K562 (cell line): Measurements from ENCODE around the gene PLPP4. TPM values are rescaled to one million over a fixed set of nuclear protein-coding genes. Genes with fewer than 3 reads are reported as not detected.

Experiments
- ATAC-seq: fragments of 200-7000 bp; cut with Tn5 transposase; 3 replicates; pipeline ENCODE4 v1.9.1; 2020; ENCODE audit warnings: moderate library complexity
- BruUV-seq: library from RNA; stranded (reverse); fragments of 400-500 nt; replicated peaks from 2 replicates; lab custom pipeline; 2021; lab: Mats Ljungman, UMichigan
- CTCF ChIA-PET: fragments of 300-600 bp; formaldehyde crosslinking; extraction: SDS; loops from one replicate; lab custom pipeline; 2021; ENCODE audit warnings: low intra/inter-chr PET ratio; lab: Yijun Ruan, JAX
- POLR2A ChIA-PET: fragments of 300-600, 350-650 bp; sonication (Branson Sonifier 250); formaldehyde crosslinking; extraction: SDS; loops from one replicate; lab custom pipeline; 2021; ENCODE audit warnings: antibody characterized with exemption, inconsistent platforms; lab: Yijun Ruan, JAX
- DNase-seq, 4 experiments: peaks; one replicate each; pipeline versions ENCODE4 v3.0.0 to v3.0.0-alpha.2; 2011 to 2018; ENCODE audit warnings: low spot score in 3 of 4, mixed read lengths in 3 of 4; ENCODE audit errors: extremely low read depth in 1 of 4
- FAIRE-seq: peaks from 2 replicates; lab custom pipeline; 2011; peaks lifted over from hg19 to GRCh38; lab: Jason Lieb, UNC
- H2AFZ ChIP-seq: 2 replicates; pipeline ENCODE4 v1.6.0; 2011; ENCODE audit warnings: low read depth, low read length, control low read depth, inconsistent platforms
- H3K27ac ChIP-seq: fragments of 200-600 bp; 3 replicates; pipeline ENCODE4 v1.8.0; 2011; ENCODE audit warnings: low read depth, mild to moderate bottlenecking, control low read depth, inconsistent platforms, low read length, moderate library complexity, mixed read lengths; ENCODE audit errors: extremely low read depth
- H3K27me3 ChIP-seq, 2 experiments: fragments of 300-600 bp in 1 of 2; 2 replicates in 1 of 2; 3 replicates in 1 of 2; pipeline versions ENCODE4 v1.6.0 to v1.8.0; 2011; ENCODE audit warnings: inconsistent platforms in 2 of 2, low read length in 2 of 2, mild to moderate bottlenecking in 1 of 2, mixed read lengths in 1 of 2, moderate library complexity in 1 of 2; ENCODE audit not compliant: control insufficient read depth in 2 of 2, insufficient read depth in 2 of 2
- H3K36me3 ChIP-seq: fragments of 300-600 bp; 3 replicates; pipeline ENCODE4 v1.8.0; 2011; ENCODE audit warnings: mild to moderate bottlenecking, low read length, inconsistent platforms; ENCODE audit not compliant: control insufficient read depth, insufficient read depth
- H3K4me1 ChIP-seq, 2 experiments: fragments of 200-600 bp in 1 of 2; replicated peaks in 1 of 2; 2 replicates in 1 of 2; 3 replicates in 1 of 2; pipeline versions ENCODE4 v1.5.1 to v1.8.0; 2011; ENCODE audit warnings: inconsistent platforms in 2 of 2, low read length in 2 of 2, mild to moderate bottlenecking in 1 of 2, mixed read lengths in 1 of 2, moderate library complexity in 1 of 2; ENCODE audit not compliant: control insufficient read depth in 2 of 2, insufficient read depth in 2 of 2
- H3K4me2 ChIP-seq: 2 replicates; pipeline ENCODE4 v1.6.1; 2011; ENCODE audit warnings: low read length, control low read depth, inconsistent platforms, mixed read lengths; ENCODE audit not compliant: insufficient read depth
- H3K4me3 ChIP-seq: fragments of 200-600 bp; sonication (generic), shearing (Covaris generic); 2 replicates; pipeline ENCODE4 v1.5.1; 2016; ENCODE audit warnings: control low read depth, inconsistent platforms
- H3K79me2 ChIP-seq: fragments of 200-600 bp; 3 replicates; pipeline ENCODE4 v1.8.0; 2011; ENCODE audit warnings: low read length, inconsistent platforms; ENCODE audit not compliant: control insufficient read depth, insufficient read depth
- H3K9ac ChIP-seq, 2 experiments: 2 replicates each; pipeline versions ENCODE4 v1.6.0 to v1.6.1; 2011; ENCODE audit warnings: low read depth in 2 of 2, low read length in 2 of 2, control low read depth in 1 of 2, inconsistent platforms in 1 of 2, mild to moderate bottlenecking in 1 of 2, mixed read lengths in 1 of 2; ENCODE audit not compliant: insufficient read depth in 1 of 2
- H3K9me1 ChIP-seq: one replicate; pipeline ENCODE4 v1.6.0; 2011; ENCODE audit warnings: inconsistent platforms, mild to moderate bottlenecking, low read length, moderate library complexity; ENCODE audit not compliant: control insufficient read depth, insufficient read depth
- H3K9me3 ChIP-seq: replicated peaks from 2 replicates; pipeline ENCODE4 v1.5.1; 2011; ENCODE audit warnings: low read depth, low read length, inconsistent platforms; ENCODE audit not compliant: control insufficient read depth, insufficient read depth
- H4K20me1 ChIP-seq: replicated peaks from 2 replicates; pipeline ENCODE4 v1.6.1; 2011; ENCODE audit warnings: low read length, inconsistent platforms, mixed read lengths; ENCODE audit not compliant: control insufficient read depth, insufficient read depth
- KAT8 ChIP-seq: fragments of 450-650 bp; IDR thresholded peaks from 2 replicates; pipeline ENCODE4 v1.6.1; 2016; ENCODE audit warnings: low read depth, mild to moderate bottlenecking
- MIER1 ChIP-seq: fragments of 450-650 bp; IDR thresholded peaks from 2 replicates; pipeline ENCODE4 v1.6.1; 2016; ENCODE audit warnings: antibody characterized with exemption, mild to moderate bottlenecking, low read depth
- RBM25 ChIP-seq: fragments of 200-400 bp; formaldehyde crosslinking; IDR thresholded peaks from 2 replicates; pipeline ENCODE4 v1.6.1; 2018; ENCODE audit warnings: low read length, low read depth, moderate library complexity; ENCODE audit not compliant: severe bottlenecking
- STAT5B ChIP-seq: fragments of 250-450 bp; sonication (Bioruptor Pico); IDR thresholded peaks from 2 replicates; pipeline ENCODE4 v1.8.0; 2021; ENCODE audit warnings: mild to moderate bottlenecking, inconsistent platforms
- TRIM25 ChIP-seq: fragments of 450-650 bp; IDR thresholded peaks from 2 replicates; pipeline ENCODE4 v1.7.0; 2016; ENCODE audit warnings: borderline replicate concordance
- ZNF146 ChIP-seq: IDR thresholded peaks from one replicate; pipeline ENCODE4 v1.6.1; 2018; ENCODE audit warnings: missing compliant biosample characterization; ENCODE audit not compliant: unreplicated experiment
- WGBS: fragments of 100-300 bp; shearing (Covaris generic); methylation state at CpG from one replicate; pipeline ENCODE4 v1.1.6; 2016; ENCODE audit warnings: low coverage, mixed read lengths; ENCODE audit not compliant: insufficient coverage; ENCODE audit errors: missing lambda C conversion rate; 5-methylcytosine and 5-hydroxymethylcytosine counted together
- in situ Hi-C: fragments of 300-500 bp; cut with MboI; formaldehyde crosslinking; loops from 4 replicates; pipeline ENCODE4 v1.15.0; 2018; ENCODE audit warnings: inconsistent platforms, mixed read lengths
- intact Hi-C: fragments of 100-400 bp; cut with micrococcal nuclease; formaldehyde crosslinking; loops from 2 replicates; pipeline ENCODE4 v1.14.2; 2022
- polyA plus RNA-seq, 8 experiments: library from polyadenylated mRNA; depleted of rRNA in 4 of 8; stranded (reverse) in 5 of 8; unstranded in 3 of 8; fragments of >200 nt; fragmentation: Nextera tagmentation in 2 of 8; fragmentation: Illumina TruSeq in 1 of 8; extraction: Ambion mirVana in 2 of 8; extraction: Trizol in 1 of 8; gene quantifications; 2 replicates each; pipeline versions ENCODE4 v1.2.1 to v1.2.3, GENCODE V29; 2011 to 2014; ENCODE audit warnings: inconsistent platforms in 1 of 8, missing spikeins in 1 of 8
- total RNA-seq, 7 experiments: library from RNA; depleted of rRNA in 6 of 7; stranded (reverse); fragments of >200 nt in 6 of 7; fragmentation: Illumina TruSeq in 2 of 7; extraction: Trizol in 2 of 7; gene quantifications; 2 replicates each; pipeline versions ENCODE4 v1.2.1 to v1.2.3, GENCODE V29; 2011 to 2021; ENCODE audit warnings: low replicate concordance in 1 of 7

Gene PLPP4
- total and polyA plus RNA-seq, 9 of the 15 experiments (the other 6 are each of a cell fraction or from before 2014, with no cell fraction given) = 0.08 TPM; not detected in 8

- TF ChIP-seq TRIM25 (no peak), KAT8 (no peak), MIER1 (no peak)
These were observed 86.3 kb downstream of the PLPP4 start (continued) for GRCh38 chr10:120543291-120543690.

DNA sequence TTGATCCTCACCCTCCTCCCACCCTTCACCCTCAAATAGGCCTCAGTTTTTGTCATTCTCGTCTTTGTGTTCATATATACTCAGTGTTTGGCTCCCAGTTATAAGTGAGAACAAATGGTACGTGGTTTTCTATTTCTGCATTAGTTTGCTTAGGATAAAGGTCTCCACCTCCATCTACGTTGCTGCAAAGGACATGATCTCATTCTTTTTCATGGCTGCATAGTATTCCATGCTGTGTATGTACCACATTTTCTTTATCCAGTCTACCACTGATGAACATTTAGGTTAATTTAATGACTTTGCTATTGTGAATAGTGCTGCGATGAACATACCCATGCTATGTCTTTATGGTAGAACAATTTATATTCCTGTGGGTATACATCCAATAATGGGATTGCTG, 91.2 kb downstream of the PLPP4 start:
- Histone ChIP-seq H3K79me2 (no peaks in the 10 kb centered on the region), H4K20me1 (no peaks in the 10 kb centered on the region), H3K9ac (no peak overlapping the region), H3K27me3 (no peaks in the 10 kb centered on the region), H3K36me3 (no peaks in the 10 kb centered on the region), H3K27ac (no peak overlapping the region), H3K4me2 (no peak overlapping the region), H3K4me3 (no peak overlapping the region), H2AFZ (no peak overlapping the region), H3K9me1 (no peaks in the 10 kb centered on the region), H3K9me3 (no peaks in the 10 kb centered on the region), H3K4me1 (no peaks in the 10 kb centered on the region)
- in situ Hi-C loops = no loop called here
- ChIA-PET POLR2A (no interaction called here), CTCF (no interaction called here)
- BruUV-seq = no TSS peak
- WGBS = 2% methylated on average over 4 of the region's 4 CpGs
- DNase-seq (no peak), ATAC-seq (no peak), FAIRE-seq (no peak)
- intact Hi-C loops = no loop called here
- TF ChIP-seq ZNF146 (CRISPR knock-in tag) (peak; percentile 65), STAT5B (CRISPR knock-in tag) (no peak), RBM25 (peak; percentile 65)
